HG02588 (cell line): ENCODE results near the gene GOLGA8O.
A peak's percentile ranks its signal among the peaks of the same experiment; 100 is the strongest.
"Not testable (repeated sequence)": the region's sequence is repeated elsewhere in the genome, so short reads cannot be mapped to it uniquely, and the experiment has no call there.

Experiments used
- ATAC-seq: cut with Tn5 transposase; IDR thresholded peaks from one replicate; pipeline ENCODE4 v1.9.1; 2021; ENCODE audit warnings: mild to moderate bottlenecking, moderate library complexity; ENCODE audit not compliant: unreplicated experiment

The GOLGA8O gene

GRCh38 chr15:32455534-32455933 lies at the start of gene GOLGA8O:
TSS of gene GOLGA8O (minus strand) at chr15:32455634. CDS start at chr15:32455536, 98 bp downstream.
- ATAC-seq = not testable (repeated sequence)

GRCh38 chr15:32504152-32504811 lies 48.8 kb upstream of the GOLGA8O start:
- not testable (repeated sequence) for ATAC-seq

- ATAC-seq = not testable (repeated sequence)
These were observed 47.5 kb upstream of the GOLGA8O start for GRCh38 chr15:32502946-32503345.

GRCh38 chr15:32492768-32493167 lies 37.3 kb upstream of the GOLGA8O start:
- not testable (repeated sequence) for ATAC-seq

GRCh38 chr15:32486474-32486873 lies 31.0 kb upstream of the GOLGA8O start:
- ATAC-seq = not testable (repeated sequence)

- not testable (repeated sequence) for ATAC-seq
These were observed 27.9 kb upstream of the GOLGA8O start for GRCh38 chr15:32483377-32483776.

GRCh38 chr15:32481683-32482082 lies 26.2 kb upstream of the GOLGA8O start:
- ATAC-seq = not testable (repeated sequence)

- not testable (repeated sequence) for ATAC-seq
These were observed 12.6 kb upstream of the GOLGA8O start for GRCh38 chr15:32468076-32468475.

GRCh38 chr15:32440445-32440977 lies 14.9 kb downstream of the GOLGA8O start:
- ATAC-seq = peak; percentile 53

GRCh38 chr15:32434102-32434963 lies 21.1 kb downstream of the GOLGA8O start:
- not testable (repeated sequence) for ATAC-seq

GRCh38 chr15:32427635-32428034 lies 27.8 kb downstream of the GOLGA8O start:
- not testable (repeated sequence) for ATAC-seq

- not testable (repeated sequence) for ATAC-seq
These were observed 28.9 kb downstream of the GOLGA8O start for GRCh38 chr15:32426511-32426910.

- ATAC-seq = not testable (repeated sequence)
These were observed 47.5 kb downstream of the GOLGA8O start for GRCh38 chr15:32407903-32408302.

GRCh38 chr15:32403192-32403591 lies 52.2 kb downstream of the GOLGA8O start, which contains the start of gene GOLGA8K:
TSS of gene GOLGA8K (minus strand) at chr15:32403292. CDS start at chr15:32403194, 98 bp downstream.
- not testable (repeated sequence) for ATAC-seq

- ATAC-seq = not testable (repeated sequence)
These were observed 58.9 kb downstream of the GOLGA8O start for GRCh38 chr15:32396522-32396921.
